Iris pigment epithelial cell (primary cell): ENCODE results near the gene SWT1.

Experiments
- DNase-seq: peaks from one replicate; pipeline ENCODE4 v3.0.0-alpha.2; 2011; ENCODE audit warnings: low read depth

The SWT1 gene, protein sequence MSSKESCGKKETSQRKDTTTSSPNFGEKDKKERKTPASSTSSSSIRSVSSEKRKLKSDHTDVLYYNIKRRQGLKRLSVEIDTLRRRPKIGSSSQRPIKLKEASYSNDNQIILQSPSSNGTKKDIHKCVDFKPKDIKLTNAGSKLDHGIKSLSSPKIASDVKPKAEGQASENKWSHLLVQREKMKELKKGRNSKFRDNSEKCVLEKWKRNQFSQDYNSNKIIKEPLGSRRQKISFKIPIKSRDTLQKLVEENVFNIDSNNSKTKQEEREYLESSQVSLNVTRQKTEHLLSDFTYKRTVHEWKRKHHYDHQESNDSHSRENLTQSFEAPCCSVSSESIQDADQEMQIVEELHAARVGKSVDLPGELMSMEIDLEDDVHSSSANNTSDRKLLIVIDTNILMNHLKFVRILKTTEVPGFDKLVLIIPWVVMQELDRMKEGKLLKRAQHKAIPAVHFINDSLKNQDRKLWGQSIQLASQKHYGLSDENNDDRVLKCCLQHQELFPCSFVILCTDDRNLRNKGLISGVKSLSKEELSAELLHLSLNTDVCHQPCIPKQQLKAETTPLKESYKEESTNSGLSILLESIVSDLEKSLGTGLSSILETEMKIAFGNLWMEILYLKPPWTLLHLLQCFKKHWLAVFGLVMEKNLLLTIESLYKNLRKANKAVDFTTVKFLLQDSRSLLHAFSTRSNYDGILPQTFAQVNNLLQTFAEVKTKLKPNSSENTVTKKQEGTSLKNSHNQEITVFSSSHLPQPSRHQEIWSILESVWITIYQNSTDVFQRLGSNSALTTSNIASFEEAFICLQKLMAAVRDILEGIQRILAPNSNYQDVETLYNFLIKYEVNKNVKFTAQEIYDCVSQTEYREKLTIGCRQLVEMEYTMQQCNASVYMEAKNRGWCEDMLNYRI

DNA sequence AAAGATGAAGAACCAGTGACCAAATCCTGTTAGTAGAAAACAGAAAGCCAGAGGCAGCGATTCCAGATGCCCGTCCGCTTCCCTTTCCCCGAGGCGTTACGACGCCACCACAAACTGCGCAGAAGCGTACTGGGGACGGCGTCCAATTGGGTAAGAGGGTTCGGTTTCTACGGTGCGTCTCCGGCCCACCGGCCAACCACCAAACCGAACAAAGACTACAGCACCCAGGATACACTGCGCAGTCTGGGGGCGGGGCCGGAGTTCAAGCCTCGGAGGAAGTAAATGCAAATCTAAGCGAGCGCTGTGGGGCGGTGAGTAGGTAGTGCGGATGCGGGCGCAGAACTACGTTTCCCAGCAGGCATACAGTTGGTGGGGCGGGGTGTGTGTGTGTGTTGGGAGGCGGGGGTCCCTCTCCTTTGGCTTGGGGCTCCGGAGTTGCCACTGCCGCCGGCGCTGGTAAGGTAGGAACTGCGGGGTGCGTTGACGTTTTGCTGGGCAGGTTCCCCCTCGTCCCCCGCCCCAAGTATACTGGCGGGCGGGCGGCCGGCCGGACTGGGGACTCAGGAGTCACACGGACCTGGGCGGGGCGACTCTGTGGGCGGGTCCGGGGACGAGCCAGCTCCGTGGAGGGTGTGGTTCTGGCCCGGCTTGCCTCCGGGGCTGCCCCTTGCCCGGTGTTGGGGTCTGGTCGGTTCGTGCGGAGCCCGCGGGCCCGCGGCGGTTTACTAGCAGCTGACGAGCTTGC is at the start of gene SWT1, which contains the start of gene TRMT1L:
Gene SWT1, plus strand, starts transcription at position 314 of the 745 bp plus-strand sequence. CDS start 3,675 bp downstream, outside the sequence.
Gene TRMT1L, minus strand, starts transcription at position 100 of the 745 bp plus-strand sequence. CDS start 241 bp downstream, outside the sequence.
- peak; percentile 100 for DNase-seq

DNA sequence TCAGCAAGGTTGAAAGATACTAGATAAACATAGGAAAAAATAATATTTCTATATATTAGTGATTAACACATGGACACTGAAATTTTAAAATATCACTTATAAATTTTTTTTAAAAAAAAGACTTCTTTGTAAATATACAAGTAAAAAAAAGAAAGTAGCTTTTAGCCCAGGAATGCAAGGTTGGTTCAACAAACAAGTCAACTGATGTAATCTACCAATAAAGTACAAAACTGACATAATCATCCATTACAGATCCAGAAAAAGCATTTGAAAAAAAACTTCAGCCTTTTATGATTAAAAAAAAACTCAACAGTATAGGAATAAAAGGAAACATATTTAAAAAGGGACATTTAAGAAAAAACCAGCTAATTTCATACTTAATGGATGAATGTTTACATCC is 48.6 kb upstream of the SWT1 start:
- peak; percentile 9 for DNase-seq

DNA sequence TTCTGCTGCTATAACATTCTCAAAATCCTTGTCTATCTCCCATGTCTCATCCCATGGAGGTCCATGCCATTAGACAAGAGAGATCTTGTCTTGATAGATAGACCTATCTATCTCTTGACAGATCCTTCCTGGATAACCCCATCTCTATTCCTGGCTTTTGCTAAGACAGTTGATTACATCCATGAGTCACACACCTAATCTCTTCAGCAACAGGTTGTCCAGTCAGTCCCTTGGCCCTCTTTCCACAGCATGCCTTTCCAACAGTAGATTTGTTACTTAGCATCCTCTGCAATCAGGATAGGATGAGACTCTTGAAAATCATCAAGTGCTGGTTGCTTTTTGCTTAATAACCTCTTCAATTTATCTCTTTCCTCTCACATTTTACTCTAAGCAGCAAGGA is 46.8 kb upstream of the SWT1 start:
- DNase-seq = peak; percentile 9

DNA sequence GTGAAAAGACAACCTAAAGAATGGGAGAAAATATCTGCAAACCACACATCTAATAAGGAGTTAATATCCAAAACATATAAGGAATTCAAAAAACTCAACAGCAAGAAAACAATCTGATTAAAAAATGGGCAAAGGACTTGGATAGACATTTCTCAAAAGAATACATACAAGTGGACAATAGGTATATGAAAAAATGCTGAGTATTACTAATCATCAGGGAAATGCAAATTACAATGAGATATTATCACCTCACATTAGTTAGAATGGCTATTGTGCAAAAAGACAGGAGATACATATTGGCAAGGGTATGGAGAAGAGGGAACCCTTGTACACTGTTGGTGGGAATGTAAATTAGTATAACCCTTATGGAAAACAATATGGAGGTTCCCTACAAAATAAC is 45.1 kb upstream of the SWT1 start:
- no peak for DNase-seq

DNA sequence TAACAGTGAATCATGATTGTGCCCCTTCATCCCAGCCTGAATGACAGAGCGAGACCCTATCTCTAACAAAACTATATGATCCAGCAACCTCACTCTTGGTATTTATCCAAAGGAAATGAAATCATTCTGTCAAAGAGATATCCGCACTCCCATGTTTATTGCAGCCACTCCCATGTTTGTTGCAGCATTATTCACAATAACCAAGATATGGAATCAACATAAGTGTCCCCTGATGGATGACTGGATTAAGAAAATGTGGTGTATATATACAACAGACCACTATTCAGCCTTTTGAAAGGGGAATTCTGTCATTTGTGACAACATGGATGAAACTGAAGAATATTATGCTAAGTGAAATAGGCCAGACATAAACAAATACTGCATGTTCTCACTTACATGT is 44.6 kb upstream of the SWT1 start:
- no peak for DNase-seq

DNA sequence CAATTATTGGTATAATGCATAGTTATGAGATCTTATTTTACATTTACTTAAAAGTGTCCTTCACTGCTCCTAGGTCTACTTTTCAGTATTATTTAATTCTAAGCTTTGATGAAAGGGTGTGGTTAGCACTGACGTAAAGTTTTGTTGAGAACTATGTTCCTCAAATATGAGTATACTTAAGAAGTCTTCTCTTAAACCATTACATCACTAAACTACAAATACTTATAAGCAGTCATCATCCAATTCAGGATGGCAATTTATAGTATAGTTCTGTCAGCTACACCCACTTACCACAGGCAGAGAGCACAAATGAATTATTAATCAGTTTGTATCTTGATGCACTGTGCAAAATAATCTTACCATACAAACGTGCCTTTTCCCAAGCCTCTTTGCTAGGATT is 27.3 kb upstream of the SWT1 start:
- DNase-seq = no peak

DNA sequence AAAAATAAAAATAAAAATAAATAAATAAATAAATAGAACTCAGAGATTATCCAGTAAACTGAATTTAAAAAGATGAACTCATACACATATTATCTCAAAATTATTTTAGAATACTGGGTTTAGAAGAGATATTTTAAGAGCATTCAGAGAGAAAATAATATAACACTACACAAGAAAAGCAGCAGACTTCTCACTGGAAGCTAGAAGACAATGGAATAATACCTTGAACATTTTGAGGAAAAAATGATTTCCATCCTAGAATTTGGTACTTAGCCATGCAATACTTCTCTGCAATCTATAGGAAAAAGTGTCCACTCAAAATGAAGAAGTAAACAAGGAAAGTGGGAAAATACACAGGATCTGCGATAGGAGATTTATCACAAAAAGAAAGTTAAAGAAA is 24.4 kb upstream of the SWT1 start:
- DNase-seq = no peak

DNA sequence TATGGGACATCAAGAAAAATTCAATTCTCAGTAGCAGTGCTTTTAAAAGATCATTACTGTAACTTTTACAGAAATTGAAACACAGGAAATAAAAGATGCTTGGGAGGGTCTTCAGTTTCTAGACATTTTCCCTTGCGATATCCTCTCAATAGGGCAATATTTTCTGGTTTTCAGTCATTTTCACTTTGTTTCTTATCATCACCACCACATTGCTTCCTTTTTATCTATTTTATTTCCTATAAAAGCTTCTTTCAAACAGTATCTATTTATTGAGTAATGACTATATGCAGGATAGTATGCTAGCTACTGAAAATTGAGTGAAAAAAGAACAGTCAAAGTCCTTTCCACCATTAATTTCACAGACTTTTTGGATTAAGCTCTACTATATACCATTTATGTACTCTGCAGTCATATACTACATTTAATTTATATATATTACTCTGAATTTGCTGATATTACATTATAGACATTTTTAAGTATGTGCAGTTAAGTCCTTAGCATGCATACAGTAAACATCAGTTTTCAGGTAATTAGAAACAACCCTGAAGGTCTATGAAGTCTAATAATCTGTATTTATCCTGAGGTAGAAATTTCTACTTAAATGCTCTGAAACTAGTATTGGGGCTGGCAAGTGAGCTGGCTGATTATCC is 18.9 kb upstream of the SWT1 start:
- DNase-seq = no peak

DNA sequence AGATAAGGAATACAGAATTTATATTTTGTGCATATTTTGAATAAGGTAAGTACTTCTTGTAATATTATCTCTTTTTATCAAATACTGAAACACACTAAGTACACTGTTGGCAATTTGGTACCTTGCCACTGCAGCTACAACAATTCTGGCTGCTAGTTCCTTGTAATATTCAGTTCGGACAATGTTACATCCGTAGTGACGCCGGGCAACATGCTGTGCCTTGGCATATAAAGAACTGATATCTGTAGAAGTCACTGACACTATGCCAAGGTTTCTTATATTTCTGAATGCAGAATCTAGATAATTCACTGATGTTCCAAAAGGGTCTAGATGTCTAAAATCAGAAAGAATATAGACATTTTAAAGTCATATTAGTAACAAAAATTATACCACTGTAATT is 17.7 kb upstream of the SWT1 start:
- no peak for DNase-seq

DNA sequence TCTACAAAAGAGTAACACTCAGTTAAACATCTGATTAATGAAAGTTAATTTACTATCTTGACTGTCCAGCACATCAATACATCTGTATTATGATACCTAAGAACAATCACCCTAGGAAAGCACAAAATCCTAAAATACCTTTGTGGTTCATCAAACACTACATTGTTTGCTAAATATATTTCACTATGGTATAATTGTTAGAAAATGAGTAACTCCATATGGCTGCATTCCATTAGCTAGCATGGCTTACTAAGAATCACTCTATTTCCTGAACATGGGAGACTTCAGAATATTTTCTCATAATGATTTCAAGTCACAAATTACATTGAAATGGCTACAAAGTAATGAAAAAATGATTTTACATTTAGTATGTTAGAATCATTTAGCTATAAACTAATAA is 12.7 kb upstream of the SWT1 start:
- DNase-seq = peak; percentile 51

DNA sequence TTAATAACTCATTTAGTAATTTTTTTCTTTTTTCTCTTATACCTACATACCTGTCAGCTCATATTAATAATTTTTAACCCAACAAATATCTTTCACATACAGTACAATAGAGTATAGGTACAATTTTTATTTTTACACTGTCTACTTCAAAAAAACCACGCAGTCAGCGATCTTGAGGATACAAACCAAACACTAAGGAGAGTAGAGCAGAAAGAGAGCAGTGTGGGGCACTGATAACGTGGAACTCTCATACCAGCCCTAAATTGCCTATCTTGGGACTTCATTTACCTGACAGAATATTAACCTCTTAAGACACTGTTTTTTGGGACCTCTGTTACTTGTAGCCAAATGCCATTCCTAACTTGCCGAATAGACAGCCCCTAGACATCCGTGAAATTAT is 5.8 kb upstream of the SWT1 start:
- DNase-seq = no peak

DNA sequence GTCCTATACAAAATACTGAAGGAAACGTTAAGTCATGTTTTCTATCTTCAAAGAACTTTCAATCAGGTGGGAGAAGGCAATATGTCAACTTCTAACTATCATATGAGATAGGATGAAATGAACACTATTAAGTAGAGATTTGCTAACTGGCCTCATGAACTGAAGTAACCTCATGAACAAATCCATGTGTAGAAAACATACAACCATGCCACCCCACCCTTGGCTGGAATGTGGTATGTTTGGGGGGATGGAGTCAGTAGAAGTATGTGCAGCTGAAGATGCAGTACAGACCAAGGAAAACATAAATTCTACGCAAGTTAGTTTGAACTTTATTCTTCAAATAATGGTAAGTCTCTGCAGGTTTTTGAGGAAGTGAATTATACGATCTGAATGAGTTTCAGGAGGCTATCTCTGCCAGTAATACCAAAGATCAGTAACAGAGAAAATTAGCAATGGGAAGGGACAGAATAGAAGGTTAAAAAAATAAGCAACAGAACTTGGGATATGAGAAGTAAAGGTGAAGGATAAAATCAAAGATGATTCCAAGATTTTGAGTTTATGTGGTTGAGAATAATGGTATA is 4.7 kb upstream of the SWT1 start:
- DNase-seq = peak; percentile 25

DNA sequence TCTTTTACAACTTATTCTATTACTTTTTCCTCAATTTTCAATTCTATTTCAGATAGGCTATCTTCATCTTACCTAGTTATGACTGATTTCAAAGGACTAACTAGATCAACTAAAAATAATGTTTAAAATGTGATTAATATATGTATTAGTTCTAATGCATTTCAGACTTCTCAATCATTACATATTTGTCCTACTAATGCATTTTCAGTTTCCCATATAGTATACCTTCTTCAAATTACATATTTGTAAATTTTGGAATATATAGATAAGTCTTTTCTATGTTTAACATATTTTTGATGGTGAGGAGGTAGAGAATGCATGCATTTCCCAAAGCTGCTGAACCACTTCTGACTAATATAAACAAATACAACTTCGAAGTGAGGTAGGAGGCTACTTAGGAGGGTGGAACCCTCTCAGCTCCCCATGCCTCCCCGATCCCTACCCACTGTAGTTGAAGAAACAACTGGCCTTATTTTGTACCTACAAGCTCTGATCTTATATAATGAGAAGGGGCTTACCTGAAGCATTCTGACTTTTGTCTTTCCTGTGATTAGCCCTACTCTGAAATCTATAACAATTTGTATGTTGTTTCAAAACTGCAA is 2.0 kb upstream of the SWT1 start:
- peak; percentile 46 for DNase-seq

DNA sequence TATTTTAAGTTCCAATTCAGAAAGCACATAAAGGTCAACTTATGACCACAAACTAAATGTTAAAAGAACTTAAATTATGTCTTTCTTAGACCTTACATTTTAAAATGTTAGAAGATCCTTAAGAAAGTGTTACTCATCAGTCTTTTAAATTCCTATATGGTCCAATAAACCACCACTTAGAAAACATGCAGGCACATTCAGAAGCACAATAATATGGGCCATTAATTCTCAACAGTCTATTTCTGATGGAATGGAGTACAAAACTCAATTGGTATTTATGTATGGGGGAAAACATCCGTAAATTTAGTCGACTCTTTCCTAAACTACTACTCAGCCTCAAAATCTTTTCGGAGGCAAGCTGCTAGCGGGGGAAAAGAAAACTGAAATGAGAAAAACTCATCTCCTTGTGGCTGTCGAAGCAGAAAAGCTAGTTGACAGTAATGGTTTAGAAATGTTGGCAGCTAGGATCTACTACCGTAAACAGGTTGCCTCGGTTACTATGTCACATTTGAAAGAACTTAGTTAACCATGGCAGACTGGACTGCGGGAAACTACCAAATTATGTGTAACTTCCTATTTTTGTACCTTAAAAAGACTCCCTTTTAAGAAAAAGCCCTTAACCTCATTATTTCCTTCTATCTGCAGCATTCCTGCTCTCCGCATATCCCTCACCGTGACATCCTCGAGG is 1.2 kb upstream of the SWT1 start:
- DNase-seq = peak; percentile 71

DNA sequence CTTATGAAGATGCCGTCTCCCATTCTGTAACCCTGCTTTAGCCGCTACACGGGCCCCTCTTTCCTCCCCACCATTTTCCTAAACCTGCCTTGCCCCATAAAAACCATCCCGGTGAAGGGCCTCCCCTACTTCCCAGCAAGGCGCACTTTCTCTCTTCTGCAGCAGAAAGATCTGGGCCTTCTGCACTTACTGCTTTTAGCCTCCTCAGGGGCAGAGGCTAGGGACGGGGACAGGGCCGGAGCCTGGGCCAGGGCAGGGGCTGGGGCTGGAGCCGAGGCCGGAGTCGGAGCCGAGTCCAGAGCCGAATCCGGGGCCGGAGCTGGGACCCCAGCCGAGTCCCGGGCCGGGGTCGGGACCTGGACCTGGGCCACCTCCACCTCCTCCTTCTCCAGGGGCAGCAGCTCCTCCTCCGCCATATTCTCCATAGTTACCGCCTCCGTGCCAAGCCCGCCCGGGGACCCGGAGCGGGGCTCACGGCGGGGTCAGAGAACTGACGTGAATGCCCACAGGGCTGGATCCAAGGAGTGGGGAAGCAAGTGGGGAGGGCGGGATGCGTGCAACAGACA is 596 bp upstream of the SWT1 start:
- peak; percentile 21 for DNase-seq

DNA sequence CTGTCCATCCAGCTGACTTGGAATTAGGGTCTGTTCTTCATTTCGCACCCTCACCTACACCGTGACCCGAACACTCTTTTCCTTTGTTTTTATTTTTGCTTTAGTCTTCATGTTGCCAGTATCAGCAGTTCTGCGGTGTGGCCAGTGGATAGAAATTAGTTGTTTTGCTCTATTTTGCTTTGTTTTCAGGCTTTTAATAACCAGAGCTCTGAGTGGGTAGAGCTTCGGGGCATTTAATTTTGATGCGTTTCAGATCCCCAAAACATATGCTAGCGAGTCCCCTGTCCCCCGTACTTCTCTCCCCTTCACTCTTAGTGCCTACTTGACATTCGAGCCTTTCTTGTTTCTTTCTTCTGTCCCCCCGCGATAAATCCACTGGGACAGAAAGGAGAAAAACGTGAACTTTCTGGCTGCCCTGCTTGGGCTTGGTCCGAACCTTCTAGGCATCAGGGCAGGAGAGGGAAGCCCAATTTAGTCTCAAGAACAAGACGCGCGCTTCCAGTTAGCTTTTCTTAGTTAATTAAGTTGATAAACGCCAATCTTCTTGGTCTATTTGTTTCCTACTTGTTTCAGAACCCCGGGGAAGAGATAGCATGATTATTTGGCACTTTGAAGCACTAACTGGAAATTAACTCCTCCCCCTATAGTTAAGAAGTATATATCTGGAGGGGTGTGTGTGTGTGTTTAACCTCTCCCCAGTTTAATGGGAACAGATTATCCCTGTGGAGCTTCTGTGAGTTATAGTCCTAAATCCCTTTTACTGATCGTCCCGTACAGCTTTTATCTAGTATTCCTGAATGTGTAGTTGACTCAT is 839 bp downstream of the SWT1 start:
- DNase-seq = peak; percentile 21

DNA sequence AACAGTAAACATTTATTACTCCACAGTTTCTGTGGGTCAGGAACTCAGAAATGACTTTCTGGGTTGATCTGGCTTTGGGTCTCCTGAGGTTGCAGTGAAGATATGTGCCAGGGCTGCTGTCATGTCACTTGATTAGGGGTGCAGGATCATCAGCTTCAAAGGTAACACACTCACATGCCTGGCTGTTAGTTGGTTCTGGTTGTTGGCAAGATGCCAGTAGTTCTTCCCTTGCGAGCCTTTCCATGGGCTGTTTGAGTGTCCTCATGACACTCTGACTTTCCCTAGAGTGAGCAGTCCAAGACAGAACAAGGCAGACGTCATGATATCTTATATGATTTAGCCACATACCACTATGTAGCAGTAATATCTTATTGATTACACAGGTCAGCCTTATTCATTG is 1.8 kb downstream of the SWT1 start:
- no peak for DNase-seq

DNA sequence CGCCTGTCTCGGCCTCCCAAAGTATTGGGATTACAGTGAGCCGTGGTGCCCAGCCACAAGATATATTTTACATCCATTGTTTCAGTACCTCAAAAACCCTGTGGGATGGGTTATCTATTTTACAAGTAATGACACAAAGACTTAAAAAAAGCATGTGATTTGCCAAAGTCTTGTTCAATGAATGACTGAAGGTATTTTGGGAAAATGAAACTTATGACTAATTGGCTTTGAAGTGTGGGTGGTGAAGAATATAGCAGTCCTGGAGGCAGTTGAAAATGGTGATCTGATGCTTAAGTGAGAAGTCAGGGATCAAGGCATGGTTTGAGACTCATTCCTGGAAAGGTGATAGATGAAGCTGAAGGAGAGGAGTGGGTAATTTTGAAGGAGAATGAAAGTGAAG is 3.0 kb downstream of the SWT1 start:
- DNase-seq = peak; percentile 22

DNA sequence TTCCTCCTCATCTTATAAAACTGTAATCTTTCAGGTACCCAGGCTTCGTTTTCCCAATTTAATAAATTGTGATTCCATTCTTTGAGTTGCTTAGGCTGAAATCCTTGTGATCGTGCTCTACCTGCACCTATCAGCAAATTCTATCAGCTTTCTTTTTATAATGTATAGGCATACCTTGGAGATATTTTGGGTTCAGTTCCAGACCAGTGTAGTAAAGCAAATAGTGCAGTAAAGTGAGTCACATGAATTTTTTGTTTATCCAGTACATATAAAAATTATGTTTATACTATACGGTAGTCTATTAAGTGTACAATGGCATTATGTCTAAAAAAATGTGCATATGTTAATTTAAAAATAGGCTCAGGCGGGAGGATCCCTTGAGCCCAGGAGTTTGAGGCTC is 5.5 kb downstream of the SWT1 start:
- no peak for DNase-seq
